PC-9 (cell line): ENCODE results near the gene RPL41. TPM values are rescaled to one million over a fixed set of nuclear protein-coding genes. Genes with fewer than 3 reads are reported as not detected.

Experiments used
- BruUV-seq: library from RNA; stranded (reverse); fragments of 400-500 nt; replicated peaks from 2 replicates; lab custom pipeline; 2021; lab: Mats Ljungman, UMichigan
- CTCF ChIA-PET: fragments of 300-600 bp; sonication (Branson Sonifier 250); formaldehyde crosslinking; loops from one replicate; lab custom pipeline; 2022; ENCODE audit warnings: antibody characterized with exemption; lab: Charles Lee
- POLR2A ChIA-PET: fragments of 300-600 bp; sonication (Branson Sonifier 250); formaldehyde crosslinking; loops from one replicate; lab custom pipeline; 2022; ENCODE audit warnings: antibody characterized with exemption; ENCODE audit not compliant: unreplicated experiment; lab: Charles Lee
- DNase-seq, 2 experiments: peaks; one replicate each; pipeline versions ENCODE4 v3.0.0 to v3.0.0-alpha.2; 2015 to 2022; ENCODE audit warnings: mixed read lengths in 1 of 2
- H2AFZ ChIP-seq: fragments of 200-600 bp; sonication (generic); 2 replicates; pipeline ENCODE4 v1.8.1; 2017; ENCODE audit warnings: antibody characterized with exemption
- H3F3A ChIP-seq: fragments of 200-600 bp; sonication (generic); 2 replicates; pipeline ENCODE4 v1.8.1; 2017; ENCODE audit warnings: antibody characterized with exemption, mild to moderate bottlenecking, low read depth; ENCODE audit not compliant: insufficient read depth
- H3K27ac ChIP-seq: fragments of 200-600 bp; sonication (generic); 2 replicates; pipeline ENCODE4 v1.6.1; 2016; ENCODE audit warnings: mixed run types
- H3K27me3 ChIP-seq: fragments of 200-600 bp; sonication (generic); 2 replicates; pipeline ENCODE4 v1.6.1; 2016; ENCODE audit warnings: low read depth, mixed run types; ENCODE audit not compliant: insufficient read depth
- H3K36me3 ChIP-seq: fragments of 200-600 bp; sonication (generic); 2 replicates; pipeline ENCODE4 v1.6.1; 2016; ENCODE audit warnings: low read depth, mixed run types
- H3K4me1 ChIP-seq: fragments of 200-600 bp; sonication (generic); replicated peaks from 2 replicates; pipeline ENCODE4 v1.6.1; 2016; ENCODE audit warnings: mixed run types; ENCODE audit not compliant: insufficient read depth
- H3K4me2 ChIP-seq: fragments of 200-600 bp; sonication (generic); 2 replicates; pipeline ENCODE4 v1.6.1; 2017; ENCODE audit warnings: mixed run types
- H3K4me3 ChIP-seq: fragments of 200-600 bp; sonication (generic); 2 replicates; pipeline ENCODE4 v1.6.1; 2016; ENCODE audit warnings: mixed run types
- H3K79me2 ChIP-seq: fragments of 200-600 bp; sonication (generic); 2 replicates; pipeline ENCODE4 v1.6.1; 2017; ENCODE audit warnings: low read depth, mixed run types
- H3K9me2 ChIP-seq: fragments of 200-600 bp; sonication (generic); 2 replicates; pipeline ENCODE4 v1.8.1; 2017; ENCODE audit warnings: mild to moderate bottlenecking; ENCODE audit not compliant: insufficient read depth
- H3K9me3 ChIP-seq: fragments of 200-600 bp; sonication (generic); 2 replicates; pipeline ENCODE4 v1.8.1; 2016; ENCODE audit warnings: low read depth; ENCODE audit not compliant: insufficient read depth
- H4K20me1 ChIP-seq: fragments of 200-600 bp; sonication (generic); 2 replicates; pipeline ENCODE4 v1.8.1; 2017; ENCODE audit not compliant: insufficient read depth
- CTCF ChIP-seq: fragments of 200-600 bp; sonication (generic); conservative IDR thresholded peaks from 2 replicates; pipeline ENCODE4 v1.6.1; 2017; ENCODE audit warnings: mixed run types, antibody characterized with exemption, mild to moderate bottlenecking, moderate library complexity
- EZH2 ChIP-seq: fragments of 200-600 bp; sonication (generic); IDR thresholded peaks from 2 replicates; pipeline ENCODE4 v1.8.0; 2017; ENCODE audit warnings: antibody characterized with exemption, low read depth
- intact Hi-C: fragments of 100-400 bp; cut with micrococcal nuclease; formaldehyde crosslinking; loops from one replicate; pipeline ENCODE4 v1.10.0; 2022; ENCODE audit not compliant: unreplicated experiment
- total RNA-seq: library from RNA; stranded (reverse); gene quantifications from 2 replicates; pipeline ENCODE4 v1.2.3, GENCODE V29; 2021

Gene RPL41
- total RNA-seq, 1 experiment from 2014 or later = 3,423 TPM

GRCh38 chr12:56160193-56160763, 43.8 kb downstream of the RPL41 start:
- Histone ChIP-seq H3K27me3 (no peaks in the 10 kb centered on the region), H3K79me2 (peaks cover 35% of the 10 kb centered on the region), H3K4me3 (peak overlapping the region; percentile 95; the same call in 1 of the 2 replicates), H2AFZ (no peak overlapping the region), H3K9me3 (no peaks in the 10 kb centered on the region), H3K36me3 (peaks cover 42% of the 10 kb centered on the region), H3K27ac (peak overlapping the region; percentile 82), H3K9me2 (no peaks in the 10 kb centered on the region), H4K20me1 (peaks cover 26% of the 10 kb centered on the region), H3K4me2 (peak overlapping the region; percentile 89), H3F3A (peaks cover 58% of the 10 kb centered on the region), H3K4me1 (peaks cover 23% of the 10 kb centered on the region)
- CTCF ChIA-PET = interaction anchor here (1.0 kb wide), 1 partner anchor 29 kb away, joined by 3 read pairs; the partner anchor contains the start of gene SMARCC2
- POLR2A ChIA-PET = interaction anchor here (0.7 kb wide), 2 partner anchors 378 to 490 kb away, joined by 3 read pairs; no protein-coding TSS in a partner anchor
- no peak for TF ChIP-seq EZH2
- BruUV-seq = no TSS peak
- intact Hi-C loops = loop anchor here (10.0 kb wide), 1 partner anchor 115 kb away; the partner anchor contains the start of gene RPS26
- DNase-seq = no peak

DNA sequence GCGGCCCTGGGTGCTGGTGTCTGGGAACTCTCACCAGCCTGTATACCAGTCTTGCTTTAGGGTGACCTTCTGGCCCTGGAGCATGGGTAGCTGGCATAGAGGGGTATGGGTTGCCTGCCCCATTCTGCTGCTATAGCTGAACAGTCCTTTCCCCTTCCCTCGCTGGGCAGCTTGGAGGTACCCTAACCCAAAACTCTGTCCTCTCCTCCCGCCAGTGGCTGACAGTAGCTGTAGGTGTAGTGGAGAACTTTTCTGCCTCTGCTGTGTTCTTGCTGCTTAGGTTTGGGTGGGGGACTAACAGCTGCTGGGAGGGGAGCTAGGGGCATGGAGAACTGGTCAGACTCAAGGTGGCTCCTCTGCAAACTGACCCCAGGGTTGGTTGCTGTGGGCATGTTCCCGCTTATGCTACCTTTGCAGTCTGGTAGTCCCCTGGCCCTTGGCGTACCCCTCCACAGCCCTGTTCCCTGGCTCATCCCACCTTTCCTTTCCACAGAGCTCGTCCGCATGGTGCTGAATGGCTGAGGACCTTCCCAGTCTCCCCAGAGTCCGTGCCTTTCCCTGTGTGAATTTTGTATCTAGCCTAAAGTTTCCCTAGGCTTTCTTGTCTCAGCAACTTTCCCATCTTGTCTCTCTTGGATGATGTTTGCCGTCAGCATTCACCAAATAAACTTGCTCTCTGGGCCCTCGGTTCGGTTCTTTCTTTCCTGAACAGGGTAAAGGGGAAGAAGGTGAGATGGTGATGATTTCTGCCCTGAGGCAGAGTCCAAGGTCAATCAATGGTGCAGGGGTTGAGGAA, 44.7 kb downstream of the RPL41 start:
- no TSS peak for BruUV-seq

GRCh38 chr12:56161690-56162351, 45.4 kb downstream of the RPL41 start:
- peaks cover 26% of the 10 kb centered on the region for H4K20me1 ChIP-seq
- no peak overlapping the region for H3K27ac ChIP-seq
- H3K4me3 ChIP-seq = no peak overlapping the region
- no TSS peak for BruUV-seq
- no peaks in the 10 kb centered on the region for H3K9me2 ChIP-seq
- peaks cover 35% of the 10 kb centered on the region for H3K79me2 ChIP-seq
- H3K4me1 ChIP-seq = peaks cover 22% of the 10 kb centered on the region
- H3K36me3 ChIP-seq = peaks cover 42% of the 10 kb centered on the region
- intact Hi-C loops = loop anchor here (10.0 kb wide), 1 partner anchor 117 kb away; the partner anchor contains the start of gene RPS26
- H3F3A ChIP-seq = peaks cover 68% of the 10 kb centered on the region
- H3K4me2 ChIP-seq = no peak overlapping the region
- no peak for TF ChIP-seq EZH2
- TF ChIP-seq CTCF = no peak
- ChIA-PET POLR2A (interaction anchor here (0.6 kb wide), 1 partner anchor 509 kb away, joined by 3 read pairs; no protein-coding TSS in a partner anchor), CTCF (interaction anchor here (0.5 to 1.0 kb wide), 4 partner anchors 27 to 98 kb away, joined by 3 to 5 read pairs (median 3); partner anchors contain the start of gene SMARCC2)
- no peak for DNase-seq
- H3K27me3 ChIP-seq = no peaks in the 10 kb centered on the region
- no peak overlapping the region for H2AFZ ChIP-seq
- H3K9me3 ChIP-seq = no peaks in the 10 kb centered on the region

More for the DNA sequence above, 44.7 kb downstream of the RPL41 start:
- peaks cover 64% of the 10 kb centered on the region for H3F3A ChIP-seq
- peaks cover 26% of the 10 kb centered on the region for H4K20me1 ChIP-seq
- peaks cover 42% of the 10 kb centered on the region for H3K36me3 ChIP-seq
- no peaks in the 10 kb centered on the region for H3K9me3 ChIP-seq
- H3K4me1 ChIP-seq = peaks cover 23% of the 10 kb centered on the region
- ChIA-PET CTCF (interaction anchor here (0.5 to 1.0 kb wide), 3 partner anchors 28 to 97 kb away, joined by 3 to 5 read pairs (median 3); partner anchors contain the start of gene SMARCC2), POLR2A (interaction anchor here (0.6 to 0.7 kb wide), 3 partner anchors 61 to 509 kb away, joined by 3 read pairs; no protein-coding TSS in a partner anchor)
- TF ChIP-seq CTCF (no peak), EZH2 (no peak)
- intact Hi-C loops = loop anchor here (10.0 kb wide), 1 partner anchor 116 kb away; the partner anchor contains the start of gene RPS26
- H3K4me3 ChIP-seq = no peak overlapping the region
- no peak for DNase-seq
- H2AFZ ChIP-seq = no peak overlapping the region
- H3K4me2 ChIP-seq = peak overlapping the region; percentile 89
- H3K27ac ChIP-seq = no peak overlapping the region
- H3K27me3 ChIP-seq = no peaks in the 10 kb centered on the region
- H3K79me2 ChIP-seq = peaks cover 35% of the 10 kb centered on the region
- H3K9me2 ChIP-seq = no peaks in the 10 kb centered on the region
